NCI-H2107 (cell line): ENCODE data around the gene ELP1.
"Not testable (repeated sequence)": the region's sequence is repeated elsewhere in the genome, so short reads cannot be mapped to it uniquely, and the experiment has no call there.

Source experiments
- DNase-seq: peaks from one replicate; lab custom pipeline; 2025; lab: John Stamatoyannopoulos, UW

The ELP1 gene

GRCh38 chr9:108933231-108933717, 650 bp downstream of the ELP1 start:
- no peak for DNase-seq

DNA sequence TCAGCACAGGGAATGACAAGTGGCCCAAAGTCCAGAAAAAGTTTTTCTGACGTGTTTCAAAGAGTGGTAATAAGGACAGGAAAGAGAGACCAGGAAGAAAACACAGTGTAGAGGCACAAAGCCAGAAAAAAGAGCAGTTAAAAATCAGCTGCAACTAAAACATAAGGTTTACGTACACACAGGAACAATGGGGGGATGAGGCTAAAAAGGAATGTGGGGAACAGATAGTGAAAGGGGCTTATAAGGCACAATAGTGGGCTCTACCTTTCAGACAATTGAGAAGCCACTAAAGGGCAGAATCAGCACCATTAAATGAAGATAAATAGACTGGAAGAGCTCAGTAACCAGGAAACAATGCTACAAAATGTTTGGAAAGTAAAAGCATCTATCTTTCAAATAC, 5.5 kb downstream of the ELP1 start:
- DNase-seq: no peak

DNA sequence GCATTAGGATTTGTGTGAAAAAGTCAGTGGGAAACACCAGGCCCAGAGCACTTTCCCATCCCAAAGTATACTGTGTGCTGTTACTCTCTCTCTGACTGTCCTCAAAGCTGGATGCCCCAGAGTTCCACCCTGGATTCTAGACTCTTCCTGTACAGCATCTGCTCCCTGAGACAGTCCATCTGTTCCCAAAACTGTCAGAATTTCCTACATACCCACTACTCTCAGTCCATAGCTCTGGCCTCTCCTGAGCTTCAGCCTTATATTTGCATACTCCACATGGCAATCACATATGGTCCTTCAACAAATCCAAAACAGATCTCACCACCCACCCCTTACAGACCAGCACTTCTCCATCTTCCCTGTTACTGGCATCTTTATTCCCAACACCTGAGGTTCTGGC, 9.5 kb downstream of the ELP1 start:
- no peak for DNase-seq

DNA sequence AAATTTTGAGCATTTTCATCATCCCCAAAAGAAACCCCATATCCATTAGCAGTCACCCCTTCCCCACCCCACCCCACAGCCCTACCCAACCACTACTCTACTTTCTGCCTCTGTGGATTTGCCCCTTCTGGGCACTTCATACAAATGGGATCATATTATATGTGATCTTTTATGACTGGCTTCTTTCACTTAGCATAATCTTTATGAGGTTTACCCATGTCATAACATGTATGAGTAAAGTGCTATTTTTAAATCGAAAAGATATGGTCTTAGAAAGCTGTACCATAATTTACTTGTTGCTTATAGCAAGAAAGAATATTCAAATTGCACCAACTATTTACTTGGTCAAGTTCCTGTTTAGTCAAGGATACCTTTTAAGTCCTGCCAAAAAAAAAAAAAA, 12.7 kb downstream of the ELP1 start:
- no peak for DNase-seq

DNA sequence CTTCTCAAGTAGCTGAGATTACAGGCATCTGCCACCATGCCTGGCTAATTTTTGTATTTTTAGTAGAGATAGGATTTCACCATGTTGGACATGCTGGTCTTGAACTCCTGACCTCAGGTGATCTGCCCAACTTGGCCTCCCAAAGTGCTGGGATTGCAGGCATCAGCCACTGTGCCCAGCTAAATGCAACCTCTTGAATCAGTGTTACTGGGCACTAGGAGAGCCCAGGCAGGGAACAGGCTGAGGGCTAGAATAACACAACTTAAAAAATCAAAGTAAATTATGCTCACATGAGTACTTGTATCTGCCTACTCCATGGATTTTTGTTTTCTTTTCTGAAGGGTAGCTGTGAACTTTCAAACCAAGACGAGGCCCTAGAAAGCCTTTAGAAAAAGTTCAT, 13.5 kb downstream of the ELP1 start:
- not testable (repeated sequence) for DNase-seq

- no peak for DNase-seq
These were observed 14.4 kb downstream of the ELP1 start for GRCh38 chr9:108919517-108919916.

DNA sequence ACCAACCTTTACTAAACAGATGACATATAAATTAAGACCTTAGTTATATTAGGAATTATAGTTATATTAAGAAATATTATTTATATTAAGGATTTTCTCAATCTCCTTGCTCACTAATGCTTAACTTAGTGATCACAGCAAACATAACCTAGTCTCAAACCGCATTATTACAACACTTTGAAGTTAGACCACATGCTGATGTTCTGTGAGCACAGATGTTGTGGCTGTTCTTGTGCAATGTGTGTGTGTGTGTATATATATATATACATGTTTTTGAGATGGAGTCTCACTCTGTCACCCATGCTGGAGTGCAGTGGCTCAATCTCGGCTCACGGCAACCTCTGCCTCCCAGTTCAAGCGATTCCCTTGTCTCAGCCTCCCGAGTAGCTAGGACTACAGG, 20.5 kb downstream of the ELP1 start:
- DNase-seq: no peak

DNA sequence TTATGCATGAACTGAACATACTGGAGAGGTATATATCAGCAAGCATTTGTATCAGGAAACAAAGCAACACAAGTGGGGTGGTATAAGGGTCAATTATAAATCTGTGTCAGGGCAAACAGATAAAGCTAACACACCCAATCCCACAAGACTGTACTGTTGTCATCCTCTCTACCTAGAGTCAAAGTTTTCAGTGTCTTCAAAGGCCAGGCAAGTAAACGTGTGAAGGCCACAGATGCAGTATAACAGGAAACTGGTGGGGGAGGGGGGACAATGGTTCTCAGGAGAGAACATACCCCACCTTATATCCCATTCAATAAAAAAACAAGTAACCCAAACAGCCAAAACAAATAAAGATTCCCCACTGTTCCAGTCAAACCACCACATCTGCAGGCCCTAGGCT, 22.1 kb downstream of the ELP1 start:
- DNase-seq: no peak

- no peak for DNase-seq
These were observed 23.0 kb downstream of the ELP1 start for GRCh38 chr9:108910914-108911313.

DNA sequence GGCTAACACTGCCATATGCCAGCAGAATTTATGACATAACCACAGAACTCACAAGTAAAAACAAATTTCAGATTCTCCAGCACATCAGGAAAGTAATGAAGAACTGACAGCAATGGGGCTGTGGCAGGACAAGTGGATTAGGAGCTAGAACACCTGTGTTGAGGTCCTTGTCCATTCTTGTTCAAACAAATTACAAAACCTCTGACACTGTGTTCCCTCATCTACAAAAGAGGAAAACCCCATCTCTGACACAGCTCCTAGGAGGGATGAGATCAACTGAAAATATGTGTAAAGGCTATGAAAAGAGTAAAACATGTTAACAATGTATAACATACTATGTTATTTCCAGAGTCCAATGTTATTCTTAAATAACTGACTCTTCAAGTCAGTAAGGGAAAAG, 23.5 kb downstream of the ELP1 start:
- no peak for DNase-seq

DNA sequence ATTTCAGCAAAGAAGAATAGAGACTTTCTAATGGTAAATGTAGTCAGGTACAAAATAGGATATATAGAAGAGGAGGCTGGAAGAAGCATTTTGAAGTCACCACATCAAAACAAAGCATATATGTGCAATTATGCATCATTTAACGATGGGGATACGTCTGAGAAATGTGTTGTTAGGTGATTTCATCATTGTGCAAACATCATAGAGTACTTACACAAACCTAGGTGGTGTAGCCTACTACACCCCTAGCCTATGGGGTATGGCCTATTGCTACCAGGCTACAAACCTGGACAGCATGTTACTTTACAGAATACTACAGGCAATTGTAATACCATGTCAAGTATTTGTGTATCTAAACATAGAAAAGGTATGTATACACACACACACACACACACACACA, 28.4 kb downstream of the ELP1 start:
- no peak for DNase-seq

DNA sequence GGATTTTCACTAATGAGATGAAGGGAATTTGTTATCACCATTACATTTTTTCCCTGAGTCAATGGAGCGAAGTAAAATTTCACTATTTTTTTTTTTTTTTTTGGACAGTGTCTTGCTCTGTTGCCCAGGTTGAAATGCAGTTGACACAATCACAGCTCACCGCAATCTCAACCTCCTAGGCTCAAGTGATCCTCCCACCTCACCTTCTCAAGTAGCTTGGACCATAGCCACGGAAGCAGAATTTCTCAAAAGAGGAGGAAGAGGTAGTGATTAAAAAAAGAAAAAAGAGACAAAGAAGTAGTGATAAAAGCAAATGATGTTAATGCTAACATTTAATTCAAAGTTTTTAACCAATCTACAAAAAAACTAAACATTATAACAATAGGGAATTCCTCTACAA, 29.8 kb downstream of the ELP1 start:
- DNase-seq: no peak

DNA sequence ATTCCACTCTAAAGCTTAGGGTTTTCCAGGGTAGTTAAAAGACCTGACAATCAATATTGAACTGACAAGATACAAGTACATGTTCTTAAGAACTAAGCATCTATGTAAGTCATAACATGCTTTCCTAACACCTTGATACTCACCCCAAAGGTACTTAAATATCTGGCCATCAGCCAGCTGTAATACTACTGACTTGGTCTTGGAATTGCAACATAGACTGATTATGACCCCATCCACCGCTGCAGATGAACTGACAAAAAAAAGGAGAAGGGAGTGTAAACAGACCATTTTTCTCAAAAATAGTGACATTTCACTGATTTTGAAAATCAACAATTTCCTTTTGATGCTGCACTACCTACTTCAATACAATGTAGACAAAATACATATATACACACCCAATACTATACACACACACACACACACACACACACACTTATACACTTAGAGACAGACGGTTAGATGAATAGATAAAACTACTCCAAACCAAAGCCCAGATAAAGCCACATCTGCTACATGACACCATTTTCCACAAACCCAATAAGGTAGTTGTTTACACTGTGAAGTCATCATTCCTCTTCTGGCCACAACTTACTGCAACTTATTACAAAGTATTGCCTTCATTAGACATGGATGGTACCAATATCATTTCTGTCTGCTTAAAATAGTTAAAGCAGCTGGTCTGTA, 30.4 kb downstream of the ELP1 start:
- DNase-seq: no peak

DNA sequence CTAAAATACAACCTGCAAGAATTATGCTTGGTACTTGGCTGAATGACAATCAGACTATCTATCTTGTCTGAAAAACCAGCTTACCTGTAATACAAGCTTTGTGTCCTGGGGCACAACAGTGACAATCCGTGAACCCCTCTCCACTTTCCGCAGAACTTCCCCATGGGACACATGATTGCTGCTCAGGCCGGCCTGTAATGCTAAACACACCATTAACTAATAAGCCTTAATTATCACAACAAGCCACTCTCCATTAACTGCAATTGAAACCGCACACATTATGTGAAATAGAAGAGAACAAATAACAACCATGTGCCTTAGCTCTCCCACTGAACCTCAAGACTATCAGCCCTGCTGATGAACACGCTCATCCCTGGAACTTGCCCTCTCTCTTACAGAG, 33.7 kb downstream of the ELP1 start:
- DNase-seq: no peak

- not testable (repeated sequence) for DNase-seq
These were observed 34.8 kb downstream of the ELP1 start for GRCh38 chr9:108899023-108899695.

DNA sequence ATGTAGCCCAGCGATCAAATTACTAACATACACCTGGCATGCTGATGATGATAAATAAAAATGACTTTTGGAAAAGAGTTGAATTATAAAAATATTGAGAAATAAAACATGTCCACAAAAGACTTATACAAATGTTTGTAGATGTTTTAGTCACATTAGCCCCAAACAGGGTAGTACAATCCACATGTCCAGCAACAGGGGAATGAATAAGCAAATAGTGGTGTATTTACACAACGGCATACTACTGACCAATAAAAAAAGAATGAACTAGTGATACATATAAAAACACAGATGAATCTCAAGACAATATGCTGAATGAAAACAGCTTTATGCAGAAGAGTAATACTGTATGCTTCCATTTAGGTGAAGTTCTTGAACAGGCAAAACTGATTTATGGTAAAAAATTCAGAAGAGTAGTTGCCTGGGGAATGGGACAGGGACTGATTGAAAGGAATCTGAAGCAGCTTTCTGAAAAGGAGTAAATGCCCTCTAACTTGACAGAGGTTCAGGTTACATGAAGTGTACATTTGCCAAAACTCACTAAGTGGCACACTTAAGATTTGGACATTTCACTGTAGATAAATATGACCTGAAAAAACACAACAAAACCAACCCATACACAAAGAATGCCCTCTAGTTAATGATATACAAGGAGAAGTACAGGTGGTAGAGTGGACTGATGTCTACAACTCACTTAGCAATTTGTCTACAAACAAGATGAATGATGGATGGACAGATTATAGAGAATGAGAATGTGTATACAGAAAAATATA, 36.4 kb downstream of the ELP1 start:
- no peak for DNase-seq

DNA sequence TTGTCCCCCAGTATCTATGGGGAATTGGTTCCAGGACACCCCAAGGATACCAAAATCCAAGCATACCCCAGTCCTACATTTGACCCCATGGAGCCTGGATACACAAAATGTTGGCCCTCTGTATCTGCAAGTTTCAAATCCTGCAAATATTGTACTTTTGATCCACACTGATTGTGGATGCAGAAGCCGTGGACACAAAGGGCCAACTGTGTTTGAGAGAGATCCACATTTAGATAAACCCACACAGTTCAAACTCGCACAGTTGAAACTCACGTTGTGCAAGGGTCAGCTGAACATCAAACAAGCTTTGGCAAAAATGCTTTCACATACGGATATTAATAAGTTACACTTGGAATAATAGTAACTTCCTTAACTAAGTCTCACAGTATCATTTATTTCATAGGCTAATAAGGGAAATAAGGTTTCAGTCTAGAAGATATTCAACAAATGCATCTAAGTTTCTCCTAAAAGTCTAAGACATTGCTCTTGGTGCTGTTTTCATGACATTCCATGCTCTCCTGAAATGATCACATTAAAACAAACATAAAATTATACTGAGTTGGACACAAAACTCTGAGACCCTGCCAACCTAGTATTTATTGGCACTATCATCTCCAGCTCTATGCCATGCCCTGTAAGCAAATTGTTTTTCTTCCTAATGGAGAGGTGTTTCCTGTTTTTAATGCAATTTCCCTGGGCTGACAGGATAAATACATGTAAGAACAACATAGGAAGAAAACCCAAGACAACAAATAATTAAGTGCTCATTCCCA, 39.5 kb downstream of the ELP1 start:
- DNase-seq: no peak

- no peak for DNase-seq
These were observed 44.3 kb downstream of the ELP1 start for GRCh38 chr9:108889649-108890067.

DNA sequence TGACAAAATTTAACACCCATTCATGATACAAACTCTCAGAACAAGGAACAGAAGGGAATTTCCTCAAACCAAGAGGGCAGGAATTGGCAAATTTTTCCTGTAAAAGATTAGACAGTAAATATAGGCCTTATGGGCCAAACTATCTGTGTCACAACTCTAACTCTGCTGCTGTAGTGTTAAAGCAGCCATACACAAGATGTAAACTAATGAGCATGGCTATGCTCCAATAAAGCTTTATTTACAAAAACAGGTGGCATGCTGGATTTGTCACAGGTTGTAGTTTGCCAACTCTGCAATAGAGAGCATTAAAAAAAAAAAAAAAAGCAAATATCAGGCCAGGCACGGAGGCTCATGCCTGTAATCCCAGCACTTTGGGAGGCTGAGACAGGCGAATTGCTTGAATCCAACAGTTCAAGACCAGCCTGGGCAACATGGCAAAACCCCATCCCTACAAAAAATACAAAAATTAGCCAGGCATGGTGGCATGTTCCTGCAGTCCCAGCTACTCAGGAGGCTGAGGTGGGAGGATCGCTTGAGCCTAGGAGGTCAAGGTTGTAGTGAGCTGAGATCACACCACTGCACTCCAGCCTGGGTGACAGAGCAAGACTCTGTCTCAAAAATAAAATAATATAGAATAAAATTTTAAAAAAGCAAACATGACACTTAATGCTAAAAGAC, 47.2 kb downstream of the ELP1 start:
- not testable (repeated sequence) for DNase-seq

- DNase-seq: peak; percentile 17
These were observed 48.1 kb downstream of the ELP1 start for GRCh38 chr9:108885643-108886348.

GRCh38 chr9:108884701-108885100, 49.2 kb downstream of the ELP1 start:
- DNase-seq: no peak
